IMR-90 (cell line): ENCODE measurements around the gene GPR158.

Experiments
- BHLHE40 ChIP-seq: fragments of 150-350 bp; IDR thresholded peaks from 2 replicates; pipeline ENCODE4 v1.6.1; 2016; ENCODE audit warnings: mild to moderate bottlenecking, low read depth, low read length
- CEBPB ChIP-seq: IDR thresholded peaks from 2 replicates; pipeline ENCODE4 v1.6.1; 2012; ENCODE audit warnings: low read depth, low read length, improper control_type of control experiment
- CTCF ChIP-seq: conservative IDR thresholded peaks from 2 replicates; pipeline ENCODE4 v1.5.1; 2012; ENCODE audit warnings: mild to moderate bottlenecking, low read depth, low read length, improper control_type of control experiment
- MAFK ChIP-seq: IDR thresholded peaks from 2 replicates; pipeline ENCODE4 v1.6.1; 2012; ENCODE audit warnings: low read depth, low read length, improper control_type of control experiment
- MAZ ChIP-seq: IDR thresholded peaks from 2 replicates; pipeline ENCODE4 v1.6.1; 2012; ENCODE audit warnings: low read depth, mild to moderate bottlenecking, low read length, improper control_type of control experiment, moderate library complexity, borderline replicate concordance
- MXI1 ChIP-seq: IDR thresholded peaks from 2 replicates; pipeline ENCODE4 v1.6.1; 2012; ENCODE audit warnings: low read depth, mild to moderate bottlenecking, low read length, moderate library complexity, borderline replicate concordance
- POLR2A ChIP-seq: IDR thresholded peaks from 2 replicates; pipeline ENCODE4 v1.6.1; 2012; ENCODE audit warnings: mild to moderate bottlenecking, low read depth, low read length
- RAD21 ChIP-seq: IDR thresholded peaks from 2 replicates; pipeline ENCODE4 v1.6.1; 2012; ENCODE audit warnings: low read length, improper control_type of control experiment
- RFX5 ChIP-seq: IDR thresholded peaks from 2 replicates; pipeline ENCODE4 v1.8.0; 2012; ENCODE audit warnings: low read depth, mild to moderate bottlenecking, low read length, moderate library complexity
- SMC3 ChIP-seq: fragments of 150-350 bp; IDR thresholded peaks from 2 replicates; pipeline ENCODE4 v1.6.1; 2016; ENCODE audit warnings: low read depth, mild to moderate bottlenecking, antibody characterized with exemption, low read length, moderate library complexity
- USF2 ChIP-seq: fragments of 150-350 bp; IDR thresholded peaks from 2 replicates; pipeline ENCODE4 v1.6.1; 2017; ENCODE audit warnings: mild to moderate bottlenecking, antibody characterized with exemption, low read length, low read depth

DNA sequence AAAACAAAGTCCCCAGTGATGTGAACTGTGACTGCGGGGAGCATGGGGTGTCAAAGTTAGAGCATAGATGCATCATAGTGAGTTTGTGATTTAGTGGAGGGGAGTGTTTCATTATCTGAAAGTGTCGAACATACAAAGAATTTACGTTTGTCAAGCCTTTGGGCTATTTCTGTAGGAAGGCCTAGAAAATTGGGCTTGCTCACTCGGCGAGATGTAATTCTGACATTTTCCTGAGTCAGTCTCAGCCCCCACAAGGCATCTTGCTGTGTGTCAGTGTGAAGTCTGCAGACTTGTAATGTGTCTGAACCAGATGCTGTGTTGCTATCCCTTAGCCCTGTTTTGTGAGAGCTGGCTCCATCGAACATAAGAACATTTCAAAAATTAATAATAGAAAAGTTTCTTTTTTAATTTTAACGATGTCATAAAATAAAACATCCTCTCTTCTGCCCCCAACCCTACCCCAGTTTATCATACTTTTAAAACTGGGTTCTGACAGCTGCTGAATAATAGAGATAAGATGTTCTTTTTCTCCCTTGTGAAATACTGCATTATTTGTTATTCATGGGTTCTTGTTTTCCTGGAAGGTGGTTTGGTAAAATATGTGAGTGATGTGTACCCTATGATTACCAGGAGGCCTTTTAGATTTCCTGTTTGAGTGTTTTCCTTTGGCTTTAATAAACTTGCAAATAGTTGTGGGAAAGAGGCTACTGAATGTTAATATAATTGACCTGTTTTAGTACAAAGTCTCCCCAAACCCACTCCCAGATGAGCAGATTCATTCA lies 207.4 kb downstream of the GPR158 start:
- no peak for TF ChIP-seq CTCF
- TF ChIP-seq MXI1, result no peak
- no peak for TF ChIP-seq POLR2A
- no peak for TF ChIP-seq RAD21
- no peak for TF ChIP-seq MAZ
- TF ChIP-seq RFX5, result no peak
- TF ChIP-seq CEBPB, result no peak
- no peak for TF ChIP-seq BHLHE40
- no peak for TF ChIP-seq MAFK
- no peak for TF ChIP-seq SMC3
- no peak for TF ChIP-seq USF2
